Caco-2 (cell line): ENCODE results near the gene ADARB2. TPM values are rescaled to one million over a fixed set of nuclear protein-coding genes. Genes with fewer than 3 reads are reported as not detected.
"Not testable (repeated sequence)": the region's sequence is repeated elsewhere in the genome, so short reads cannot be mapped to it uniquely, and the experiment has no call there.

Experiments used
- BruUV-seq: library from RNA; stranded (reverse); fragments of 400-500 nt; replicated peaks from 2 replicates; lab custom pipeline; 2021; lab: Mats Ljungman, UMichigan
- CTCF ChIA-PET: fragments of 300-600 bp; sonication (Branson Sonifier 250); formaldehyde crosslinking; loops from one replicate; lab custom pipeline; 2022; ENCODE audit warnings: antibody characterized with exemption; lab: Charles Lee
- POLR2A ChIA-PET: fragments of 300-600 bp; sonication (Branson Sonifier 250); formaldehyde crosslinking; loops from one replicate; lab custom pipeline; 2022; ENCODE audit warnings: antibody characterized with exemption; lab: Charles Lee
- DNase-seq, 2 experiments: peaks; one replicate each; pipeline versions ENCODE4 v3.0.0 to v3.0.0-alpha.2; 2020 to 2022
- H3K27me3 ChIP-seq: replicated peaks from 2 replicates; pipeline ENCODE4 v1.6.0; 2011; ENCODE audit warnings: low read length; ENCODE audit not compliant: control insufficient read depth, insufficient read depth
- H3K36me3 ChIP-seq: 2 replicates; pipeline ENCODE4 v1.5.1; 2011; ENCODE audit warnings: low read length; ENCODE audit not compliant: control insufficient read depth, insufficient read depth
- H3K4me1 ChIP-seq: fragments of 250-450 bp; sonication (Bioruptor Pico); 2 replicates; pipeline ENCODE4 v1.5.1; 2020; ENCODE audit warnings: mild to moderate bottlenecking
- H3K4me3 ChIP-seq: 2 replicates; pipeline ENCODE4 v1.5.1; 2011; ENCODE audit warnings: low read depth, mild to moderate bottlenecking, control low read depth, low read length
- H3K9me3 ChIP-seq: fragments of 250-450 bp; sonication (Bioruptor Pico); 2 replicates; pipeline ENCODE4 v1.5.1; 2020; ENCODE audit warnings: mild to moderate bottlenecking, moderate library complexity
- H3K27ac Mint-ChIP-seq: one replicate; pipeline ENCODE4 v1.8.0; 2022; ENCODE audit warnings: mixed read lengths; ENCODE audit not compliant: unreplicated experiment
- H3K27me3 Mint-ChIP-seq: one replicate; pipeline ENCODE4 v1.8.0; 2022; ENCODE audit warnings: mixed read lengths; ENCODE audit not compliant: insufficient read depth, unreplicated experiment
- H3K36me3 Mint-ChIP-seq: one replicate; pipeline ENCODE4 v1.8.0; 2022; ENCODE audit warnings: mild to moderate bottlenecking, mixed read lengths; ENCODE audit not compliant: insufficient read depth, unreplicated experiment
- H3K4me1 Mint-ChIP-seq: one replicate; pipeline ENCODE4 v1.8.0; 2022; ENCODE audit warnings: low read depth, mixed read lengths; ENCODE audit not compliant: unreplicated experiment
- H3K4me3 Mint-ChIP-seq: one replicate; pipeline ENCODE4 v1.8.0; 2022; ENCODE audit warnings: mild to moderate bottlenecking, moderate library complexity, mixed read lengths; ENCODE audit not compliant: unreplicated experiment
- H3K9me3 Mint-ChIP-seq: one replicate; pipeline ENCODE4 v1.8.0; 2022; ENCODE audit warnings: mixed read lengths; ENCODE audit not compliant: unreplicated experiment
- intact Hi-C: fragments of 100-400 bp; cut with micrococcal nuclease; formaldehyde crosslinking; loops from one replicate; pipeline ENCODE4 v1.10.0; 2022; ENCODE audit not compliant: unreplicated experiment
- total RNA-seq: library from RNA; stranded (reverse); gene quantifications from 2 replicates; pipeline ENCODE4 v1.2.3, GENCODE V29; 2022
- TF ChIP-seq, protein P1 (sequence below), 2 experiments: fragments of 200-600 bp in 1 of 2; IDR thresholded peaks; 1 replicate in 1 of 2; 2 replicates in 1 of 2; pipeline versions ENCODE4 v1.5.1 to v1.8.0; 2011 to 2022; ENCODE audit warnings: antibody characterized with exemption in 1 of 2, control low read depth in 1 of 2, inconsistent platforms in 1 of 2, low read depth in 1 of 2, low read length in 1 of 2, mild to moderate bottlenecking in 1 of 2, moderate library complexity in 1 of 2; ENCODE audit not compliant: insufficient read depth in 1 of 2, severe bottlenecking in 1 of 2, unreplicated experiment in 1 of 2

Gene ADARB2
- total RNA-seq, 1 experiment from 2014 or later: 0.27 TPM

DNA sequence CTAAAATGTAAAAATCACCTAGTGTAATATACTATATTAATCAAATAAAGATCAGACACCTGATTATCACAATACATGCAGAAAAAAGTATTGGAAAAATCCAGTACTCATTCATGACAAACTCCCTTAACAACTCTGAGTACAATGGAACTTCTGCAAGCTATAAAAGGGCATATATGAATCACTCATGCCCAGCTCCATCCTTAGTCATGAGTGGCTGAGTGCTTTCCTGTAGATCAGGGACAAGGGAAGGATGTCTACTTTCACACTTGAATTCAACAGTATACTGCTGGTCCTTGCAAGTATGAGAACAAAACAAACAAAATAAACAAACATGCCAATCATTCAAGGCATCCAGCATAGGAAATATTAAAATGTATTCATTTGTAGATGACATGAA lies 116.5 kb downstream of the ADARB2 start:
- no peak overlapping the region for H3K27ac Mint-ChIP-seq
- Histone ChIP-seq H3K36me3 (no peaks in the 10 kb centered on the region), H3K27me3 (no peaks in the 10 kb centered on the region), H3K4me1 (no peaks in the 10 kb centered on the region), H3K9me3 (peaks cover 7% of the 10 kb centered on the region), H3K4me3 (no peak overlapping the region)
- no peak overlapping the region for H3K4me3 Mint-ChIP-seq
- no TSS peak for BruUV-seq
- POLR2A ChIA-PET: no interaction called here
- H3K36me3 Mint-ChIP-seq: no peaks in the 10 kb centered on the region
- TF ChIP-seq, protein P1, sequence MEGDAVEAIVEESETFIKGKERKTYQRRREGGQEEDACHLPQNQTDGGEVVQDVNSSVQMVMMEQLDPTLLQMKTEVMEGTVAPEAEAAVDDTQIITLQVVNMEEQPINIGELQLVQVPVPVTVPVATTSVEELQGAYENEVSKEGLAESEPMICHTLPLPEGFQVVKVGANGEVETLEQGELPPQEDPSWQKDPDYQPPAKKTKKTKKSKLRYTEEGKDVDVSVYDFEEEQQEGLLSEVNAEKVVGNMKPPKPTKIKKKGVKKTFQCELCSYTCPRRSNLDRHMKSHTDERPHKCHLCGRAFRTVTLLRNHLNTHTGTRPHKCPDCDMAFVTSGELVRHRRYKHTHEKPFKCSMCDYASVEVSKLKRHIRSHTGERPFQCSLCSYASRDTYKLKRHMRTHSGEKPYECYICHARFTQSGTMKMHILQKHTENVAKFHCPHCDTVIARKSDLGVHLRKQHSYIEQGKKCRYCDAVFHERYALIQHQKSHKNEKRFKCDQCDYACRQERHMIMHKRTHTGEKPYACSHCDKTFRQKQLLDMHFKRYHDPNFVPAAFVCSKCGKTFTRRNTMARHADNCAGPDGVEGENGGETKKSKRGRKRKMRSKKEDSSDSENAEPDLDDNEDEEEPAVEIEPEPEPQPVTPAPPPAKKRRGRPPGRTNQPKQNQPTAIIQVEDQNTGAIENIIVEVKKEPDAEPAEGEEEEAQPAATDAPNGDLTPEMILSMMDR (IDR thresholded peaks at IDR 0.05; ENCODE audit: insufficient read depth in 1 of 2, low read depth in 1 of 2, low read length in 1 of 2, severe bottlenecking in 1 of 2, unreplicated experiment in 1 of 2): no peak
- no peak for DNase-seq
- no peaks in the 10 kb centered on the region for H3K9me3 Mint-ChIP-seq
- intact Hi-C loops: no loop called here
- CTCF ChIA-PET: no interaction called here
- H3K27me3 Mint-ChIP-seq: peaks cover 14% of the 10 kb centered on the region
- no peaks in the 10 kb centered on the region for H3K4me1 Mint-ChIP-seq

DNA sequence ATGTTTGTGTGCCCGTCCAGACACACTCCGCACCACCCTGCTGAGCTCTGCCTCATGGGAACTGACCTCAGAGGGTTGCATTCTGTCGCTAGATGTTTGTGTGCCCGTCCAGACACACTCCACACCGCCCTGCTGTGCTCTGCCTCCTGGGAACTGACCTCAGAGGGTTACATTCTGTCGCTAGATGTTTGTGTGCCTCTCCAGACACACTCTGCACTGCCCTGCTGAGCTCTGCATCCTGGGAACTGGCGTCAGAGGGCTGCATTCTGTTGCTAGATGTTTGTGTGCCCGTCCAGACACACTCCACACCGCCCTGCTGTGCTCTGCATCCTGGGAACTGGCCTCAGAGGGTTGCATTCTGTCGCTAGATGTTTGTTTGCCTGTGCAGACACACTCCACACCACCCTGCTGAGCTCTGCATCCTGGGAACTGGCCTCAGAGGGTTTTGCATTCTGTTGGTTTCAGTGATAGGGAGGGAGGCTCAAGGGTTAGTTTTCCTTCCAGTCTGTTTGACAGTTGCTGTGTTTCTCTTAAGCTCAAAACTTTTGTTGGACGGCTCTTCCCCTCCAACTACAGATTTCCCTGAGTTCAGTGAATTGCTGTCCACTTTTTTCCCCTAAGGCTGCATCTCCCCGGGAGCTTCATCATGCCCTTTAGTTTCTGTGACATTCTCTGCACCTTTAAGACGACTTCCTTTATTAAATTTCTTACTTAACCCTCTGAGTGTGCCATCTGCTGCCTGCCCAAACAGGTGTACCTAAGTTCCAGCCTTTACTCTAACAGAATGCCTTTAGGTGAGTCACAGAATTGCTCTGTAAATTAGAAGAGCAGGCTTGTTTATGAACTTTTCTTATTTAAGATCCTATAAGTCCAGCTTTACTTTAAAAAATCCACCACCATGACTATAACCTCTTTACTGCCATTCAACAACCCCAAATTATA lies 119.7 kb downstream of the ADARB2 start:
- BruUV-seq, POLR2A ChIA-PET, DNase-seq, H3K9me3 ChIP-seq, H3K4me3 Mint-ChIP-seq, H3K27me3 ChIP-seq, H3K4me3 ChIP-seq, H3K27me3 Mint-ChIP-seq, CTCF ChIA-PET, H3K4me1 Mint-ChIP-seq, H3K36me3 ChIP-seq, H3K4me1 ChIP-seq, H3K27ac Mint-ChIP-seq, H3K36me3 Mint-ChIP-seq, H3K9me3 Mint-ChIP-seq, intact Hi-C loops: not testable (repeated sequence)

DNA sequence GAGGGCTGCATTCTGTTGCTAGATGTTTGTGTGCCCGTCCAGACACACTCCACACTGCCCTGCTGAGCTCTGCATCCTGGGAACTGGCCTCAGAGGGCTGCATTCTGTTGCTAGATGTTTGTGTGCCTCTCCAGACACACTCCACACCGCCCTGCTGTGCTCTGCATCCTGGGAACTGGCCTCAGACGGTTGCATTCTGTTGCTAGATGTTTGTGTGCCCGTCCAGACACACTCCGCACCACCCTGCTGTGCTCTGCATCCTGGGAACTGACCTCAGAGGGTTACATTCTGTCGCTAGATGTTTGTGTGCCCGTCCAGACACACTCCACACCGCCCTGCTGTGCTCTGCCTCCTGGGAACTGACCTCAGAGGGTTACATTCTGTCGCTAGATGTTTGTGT lies 120.6 kb downstream of the ADARB2 start:
- H3K4me1 ChIP-seq, CTCF ChIA-PET, H3K27ac Mint-ChIP-seq, H3K9me3 Mint-ChIP-seq, DNase-seq, H3K4me3 Mint-ChIP-seq, H3K36me3 ChIP-seq, H3K9me3 ChIP-seq, BruUV-seq, intact Hi-C loops, POLR2A ChIA-PET, H3K36me3 Mint-ChIP-seq, H3K27me3 ChIP-seq, H3K4me3 ChIP-seq, H3K4me1 Mint-ChIP-seq, H3K27me3 Mint-ChIP-seq: not testable (repeated sequence)

DNA sequence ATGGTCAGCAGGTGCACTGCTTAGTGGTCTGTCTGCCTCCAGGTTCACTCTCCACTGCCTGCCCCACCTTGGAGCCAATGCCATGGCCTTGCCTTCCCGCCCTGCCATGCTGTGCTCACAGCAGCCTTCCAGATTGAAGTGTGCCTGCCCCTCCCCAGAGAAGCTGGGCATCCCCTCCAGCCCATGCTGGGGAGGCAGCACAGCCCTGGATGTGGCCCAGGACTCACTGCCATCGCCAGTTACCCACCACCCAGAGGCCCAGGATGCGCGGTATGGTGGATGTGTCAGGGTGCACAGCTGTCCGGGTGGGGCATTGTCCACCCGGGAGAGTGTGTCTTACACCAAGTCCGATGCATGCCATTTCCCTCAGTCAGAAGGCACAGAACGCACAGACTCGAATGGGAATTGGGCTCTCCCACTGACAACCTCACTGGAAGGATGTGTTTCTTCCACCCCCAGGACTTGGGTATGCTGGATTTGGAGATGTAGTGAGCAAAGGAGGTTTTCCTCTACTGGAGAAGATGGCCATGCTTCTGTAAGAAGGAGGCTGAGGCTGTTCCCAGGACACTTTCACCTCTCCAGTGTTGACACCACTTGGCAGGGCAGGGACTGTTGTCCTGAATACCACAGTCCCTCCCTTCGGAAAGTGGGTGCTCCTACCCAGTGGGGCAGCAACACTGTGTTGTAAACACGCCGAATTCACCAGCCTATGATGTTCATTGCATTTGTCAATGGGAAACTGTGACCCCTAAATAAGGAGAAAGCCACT lies 122.0 kb downstream of the ADARB2 start:
- no TSS peak for BruUV-seq
- Histone ChIP-seq H3K9me3 (peaks cover 7% of the 10 kb centered on the region), H3K27me3 (no peaks in the 10 kb centered on the region), H3K36me3 (no peaks in the 10 kb centered on the region), H3K4me3 (no peak overlapping the region), H3K4me1 (no peaks in the 10 kb centered on the region)
- Mint-ChIP-seq H3K27ac (no peak overlapping the region), H3K27me3 (peaks cover 18% of the 10 kb centered on the region), H3K9me3 (no peaks in the 10 kb centered on the region), H3K4me3 (no peak overlapping the region), H3K4me1 (no peaks in the 10 kb centered on the region), H3K36me3 (no peaks in the 10 kb centered on the region)
- POLR2A ChIA-PET: interaction anchor here (0.6 kb wide), 1 partner anchor 1246 kb away, joined by 3 read pairs; no protein-coding TSS in a partner anchor
- CTCF ChIA-PET: no interaction called here
- DNase-seq: peak in 1 of 2 experiments; percentile 19
- TF ChIP-seq, protein P1 (IDR thresholded peaks at IDR 0.05; ENCODE audit: insufficient read depth in 1 of 2, low read depth in 1 of 2, low read length in 1 of 2, severe bottlenecking in 1 of 2, unreplicated experiment in 1 of 2): no peak
- intact Hi-C loops: no loop called here
